Astrocyte of the hippocampus (primary cell): ENCODE data around the gene ADRB2.

Source experiments
- DNase-seq: peaks from one replicate; pipeline ENCODE4 v3.0.0; 2011; ENCODE audit warnings: low read depth, low spot score

ADRB2 gene

GRCh38 chr5:148805326-148806290 lies 20.8 kb upstream of the ADRB2 start:
- DNase-seq: peak; percentile 58

DNA sequence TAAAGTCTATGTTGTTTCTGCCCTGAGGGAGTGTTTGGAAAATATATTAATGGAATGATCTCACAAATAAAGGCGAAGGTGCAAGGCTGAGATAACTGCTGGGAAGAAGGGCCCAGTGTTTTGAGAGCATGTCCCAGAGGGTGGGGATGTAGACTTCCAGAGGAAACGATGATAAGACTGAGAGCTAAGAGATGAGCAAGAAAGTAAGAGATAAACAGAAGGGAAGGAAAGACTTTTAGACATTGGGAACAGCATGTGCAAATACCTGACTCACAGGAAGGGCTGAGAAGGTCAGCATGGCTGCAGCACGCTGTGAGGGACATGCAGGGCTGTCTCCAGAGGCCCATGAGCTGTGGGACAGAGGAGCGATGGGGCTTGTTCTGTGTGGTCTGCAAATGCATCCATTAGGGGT lies 19.9 kb upstream of the ADRB2 start:
- no peak for DNase-seq

DNA sequence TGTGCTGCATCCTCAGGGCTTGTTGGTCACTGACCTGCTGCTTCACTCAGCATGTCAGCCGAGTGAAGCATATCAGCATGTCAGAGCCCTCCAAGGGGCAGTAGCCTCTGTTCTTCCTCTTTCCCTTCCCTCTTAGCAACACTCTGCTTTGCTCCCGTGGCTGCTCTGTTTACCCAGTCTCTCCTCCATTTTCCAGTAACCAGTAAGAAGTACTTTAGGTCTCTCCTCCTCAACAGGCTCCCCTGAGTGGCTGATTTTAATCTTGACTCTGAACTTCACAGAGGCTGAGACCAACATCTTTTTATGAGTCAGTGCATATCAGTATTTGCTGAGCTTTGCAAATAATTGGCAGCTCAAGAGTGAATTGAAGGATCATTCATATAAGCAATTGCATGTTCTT lies 18.6 kb upstream of the ADRB2 start:
- no peak for DNase-seq

DNA sequence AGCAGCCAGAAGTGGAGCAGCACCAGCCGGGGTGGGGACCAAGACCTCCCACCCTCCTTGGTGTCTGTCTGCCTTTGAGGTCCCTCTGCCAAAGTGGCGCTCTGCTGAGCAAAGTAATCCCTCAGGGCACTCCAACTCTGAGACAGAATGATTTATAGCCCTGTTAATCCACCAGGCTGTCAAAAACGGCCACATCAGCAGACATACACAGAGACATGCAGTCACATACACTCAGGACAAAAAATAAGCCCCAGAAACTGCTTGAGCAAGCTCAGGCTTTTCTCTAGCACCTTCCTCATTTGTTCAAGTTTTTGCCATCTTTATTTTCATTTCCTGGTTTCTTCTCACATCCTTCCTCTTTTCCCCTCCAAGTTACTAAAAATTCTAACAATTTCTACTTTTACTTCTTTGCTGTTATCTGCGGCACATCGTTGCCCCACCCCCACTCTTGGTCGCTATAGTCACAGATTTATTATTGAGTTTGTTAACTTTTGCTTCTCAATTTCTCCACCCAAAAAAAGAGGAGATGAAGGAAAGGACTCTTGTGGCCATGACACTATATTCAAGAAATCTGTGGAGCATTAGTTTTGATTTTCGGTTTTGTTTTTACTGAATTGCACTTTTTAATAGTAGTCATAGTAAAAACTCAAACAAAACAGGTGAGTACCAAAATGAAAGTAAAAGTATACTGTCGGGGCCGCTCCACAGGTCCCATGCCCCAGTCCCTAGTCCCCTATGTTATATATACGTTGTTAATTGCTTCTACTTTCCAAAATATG lies 17.4 kb upstream of the ADRB2 start:
- DNase-seq: no peak

GRCh38 chr5:148809781-148810524 lies 16.5 kb upstream of the ADRB2 start:
- no peak for DNase-seq

- no peak for DNase-seq
Measured at GRCh38 chr5:148810823-148811222, 15.6 kb upstream of the ADRB2 start.

DNA sequence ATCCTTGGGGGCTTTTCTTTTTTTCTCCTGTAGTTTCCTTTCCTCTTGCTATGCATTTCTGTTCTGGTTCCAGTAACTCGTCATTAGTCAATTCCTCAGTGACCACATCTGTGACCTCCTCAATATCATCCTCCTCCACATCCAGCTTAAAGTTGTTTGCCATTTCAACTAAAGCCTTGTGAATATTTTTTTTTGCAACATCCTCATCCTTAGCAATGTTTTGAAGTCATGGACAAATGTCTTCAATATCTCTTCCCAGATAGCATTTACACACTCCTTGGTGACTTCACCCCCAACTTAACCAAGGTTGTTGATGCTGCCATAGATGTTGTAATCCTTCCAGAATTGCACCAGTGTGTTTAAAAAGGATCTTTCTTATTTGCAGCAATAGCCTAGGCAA lies 14.7 kb upstream of the ADRB2 start:
- DNase-seq: no peak

DNA sequence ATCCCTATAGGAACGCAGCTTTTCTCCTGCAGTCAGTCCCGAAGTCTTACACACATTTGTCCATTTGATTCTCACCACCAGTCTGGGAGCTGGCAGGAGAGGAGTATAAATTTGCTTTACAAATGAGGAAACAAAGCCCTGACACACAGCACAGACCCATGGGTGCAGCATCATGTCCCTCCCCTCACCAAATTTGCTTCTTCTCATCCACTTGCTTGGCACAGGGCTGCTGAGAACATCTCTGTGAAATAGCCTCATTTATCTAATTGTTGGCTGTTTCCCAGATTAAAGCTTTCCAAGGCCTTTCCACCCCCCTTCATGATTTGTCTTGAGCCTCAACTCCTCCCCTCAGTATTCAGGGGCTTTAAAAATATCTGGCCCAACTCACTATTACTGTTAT lies 11.3 kb upstream of the ADRB2 start:
- no peak for DNase-seq

DNA sequence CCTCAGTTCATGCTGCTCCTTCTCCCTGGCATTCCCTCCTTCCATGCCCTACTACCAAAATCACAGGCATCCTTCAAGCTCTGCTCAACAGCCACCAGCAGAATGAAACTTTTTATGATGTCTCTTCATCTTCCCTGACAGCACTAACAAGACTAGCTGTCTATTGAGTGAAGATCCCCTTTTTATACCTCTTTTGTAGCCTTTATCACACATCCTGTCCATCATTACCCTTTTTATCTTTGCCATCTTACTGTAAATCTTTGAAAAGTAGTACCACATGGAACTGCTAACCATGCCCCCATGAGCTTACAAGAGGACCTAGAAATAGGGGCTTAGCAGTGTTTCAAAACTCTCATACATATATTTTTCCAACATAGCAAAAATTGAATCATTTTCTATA lies 10.8 kb upstream of the ADRB2 start:
- DNase-seq: no peak

DNA sequence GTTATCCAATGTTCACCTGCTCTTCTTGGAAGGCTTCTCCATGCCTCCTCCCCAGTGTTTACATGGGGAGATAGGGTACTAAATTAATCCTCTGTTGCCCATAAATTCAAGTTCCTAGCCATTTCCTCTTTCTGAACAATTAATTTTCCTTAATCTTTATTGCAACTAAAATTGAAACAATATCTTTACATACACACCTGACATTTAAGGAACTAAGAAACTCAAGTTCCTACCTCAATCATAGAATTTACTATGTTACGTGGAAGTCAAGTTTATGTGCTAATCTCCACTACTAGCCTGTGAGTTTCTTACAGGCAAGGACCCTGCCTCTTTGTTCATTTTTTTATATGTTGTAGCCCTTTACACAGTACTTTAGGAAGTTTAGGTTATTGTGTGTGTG lies 10.1 kb upstream of the ADRB2 start:
- DNase-seq: no peak

DNA sequence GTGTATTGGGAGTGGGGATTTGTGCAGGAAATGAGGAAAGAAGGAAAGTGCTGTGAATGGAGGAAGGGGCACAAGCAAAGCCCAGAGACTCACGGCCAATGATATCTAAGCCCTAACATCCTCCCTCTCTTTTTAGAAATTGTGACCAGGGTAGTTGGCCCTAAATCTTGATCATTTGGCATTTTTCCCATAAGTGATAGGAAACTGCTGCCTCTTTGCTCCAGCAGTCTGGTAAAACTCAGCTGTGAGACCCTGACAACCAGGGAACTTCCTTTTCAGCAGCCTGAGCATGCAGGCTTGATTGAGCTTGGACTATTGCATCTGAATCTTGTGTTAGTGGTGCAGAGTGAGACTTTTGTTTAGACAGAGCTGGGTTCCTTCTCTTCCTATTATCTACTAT lies 9.6 kb upstream of the ADRB2 start:
- DNase-seq: no peak

DNA sequence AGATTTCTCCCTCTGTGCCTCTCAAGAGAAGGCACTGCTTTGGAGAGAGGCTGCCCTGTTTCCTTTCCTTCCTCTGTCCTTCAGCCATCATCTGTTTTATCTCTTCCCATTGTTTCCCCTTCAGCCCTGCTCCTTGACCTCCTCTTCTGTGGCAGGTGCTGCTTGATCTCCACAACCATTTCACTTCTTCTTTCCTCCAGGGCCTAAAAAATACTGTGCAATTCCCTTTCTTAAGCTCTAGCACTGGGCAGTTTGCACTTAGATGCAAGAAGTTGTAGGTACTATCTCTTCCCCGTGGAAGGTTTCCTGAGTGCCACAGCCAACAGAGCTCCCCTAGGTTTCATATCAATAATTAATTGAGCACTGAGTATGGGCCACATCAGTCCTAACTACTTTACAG lies 8.8 kb upstream of the ADRB2 start:
- DNase-seq: no peak

- peak; percentile 51 for DNase-seq
Measured at GRCh38 chr5:148820461-148821395, 5.7 kb upstream of the ADRB2 start.

DNA sequence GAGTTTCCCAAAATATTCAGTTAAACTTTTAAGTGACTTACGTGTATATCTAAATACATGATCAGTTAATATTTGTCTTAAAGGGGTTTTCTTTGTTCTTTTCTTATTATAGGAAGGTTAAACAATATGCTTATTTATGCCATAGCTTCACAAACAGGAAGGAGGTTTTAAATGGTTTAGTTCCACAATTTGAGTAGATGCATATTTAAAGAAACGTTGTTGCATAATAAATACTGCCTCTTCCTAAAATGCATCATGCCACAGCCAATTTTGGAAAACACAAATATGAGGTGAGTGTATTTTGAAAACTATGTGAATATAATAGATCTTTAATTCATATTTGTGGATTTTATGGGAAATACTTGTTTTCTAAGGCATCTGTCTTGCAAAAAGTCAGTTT lies 2.5 kb upstream of the ADRB2 start:
- DNase-seq: no peak

DNA sequence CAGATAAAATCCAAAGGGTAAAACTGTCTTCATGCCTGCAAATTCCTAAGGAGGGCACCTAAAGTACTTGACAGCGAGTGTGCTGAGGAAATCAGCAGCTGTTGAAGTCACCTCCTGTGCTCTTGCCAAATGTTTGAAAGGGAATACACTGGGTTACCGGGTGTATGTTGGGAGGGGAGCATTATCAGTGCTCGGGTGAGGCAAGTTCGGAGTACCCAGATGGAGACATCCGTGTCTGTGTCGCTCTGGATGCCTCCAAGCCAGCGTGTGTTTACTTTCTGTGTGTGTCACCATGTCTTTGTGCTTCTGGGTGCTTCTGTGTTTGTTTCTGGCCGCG lies 727 bp upstream of the ADRB2 start:
- DNase-seq: no peak

DNA sequence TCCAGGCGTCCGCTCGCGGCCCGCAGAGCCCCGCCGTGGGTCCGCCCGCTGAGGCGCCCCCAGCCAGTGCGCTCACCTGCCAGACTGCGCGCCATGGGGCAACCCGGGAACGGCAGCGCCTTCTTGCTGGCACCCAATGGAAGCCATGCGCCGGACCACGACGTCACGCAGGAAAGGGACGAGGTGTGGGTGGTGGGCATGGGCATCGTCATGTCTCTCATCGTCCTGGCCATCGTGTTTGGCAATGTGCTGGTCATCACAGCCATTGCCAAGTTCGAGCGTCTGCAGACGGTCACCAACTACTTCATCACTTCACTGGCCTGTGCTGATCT lies 294 bp downstream of the ADRB2 start:
- DNase-seq: no peak

DNA sequence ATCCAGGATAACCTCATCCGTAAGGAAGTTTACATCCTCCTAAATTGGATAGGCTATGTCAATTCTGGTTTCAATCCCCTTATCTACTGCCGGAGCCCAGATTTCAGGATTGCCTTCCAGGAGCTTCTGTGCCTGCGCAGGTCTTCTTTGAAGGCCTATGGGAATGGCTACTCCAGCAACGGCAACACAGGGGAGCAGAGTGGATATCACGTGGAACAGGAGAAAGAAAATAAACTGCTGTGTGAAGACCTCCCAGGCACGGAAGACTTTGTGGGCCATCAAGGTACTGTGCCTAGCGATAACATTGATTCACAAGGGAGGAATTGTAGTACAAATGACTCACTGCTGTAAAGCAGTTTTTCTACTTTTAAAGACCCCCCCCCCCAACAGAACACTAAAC lies 1.3 kb downstream of the ADRB2 start:
- peak; percentile 26 for DNase-seq

DNA sequence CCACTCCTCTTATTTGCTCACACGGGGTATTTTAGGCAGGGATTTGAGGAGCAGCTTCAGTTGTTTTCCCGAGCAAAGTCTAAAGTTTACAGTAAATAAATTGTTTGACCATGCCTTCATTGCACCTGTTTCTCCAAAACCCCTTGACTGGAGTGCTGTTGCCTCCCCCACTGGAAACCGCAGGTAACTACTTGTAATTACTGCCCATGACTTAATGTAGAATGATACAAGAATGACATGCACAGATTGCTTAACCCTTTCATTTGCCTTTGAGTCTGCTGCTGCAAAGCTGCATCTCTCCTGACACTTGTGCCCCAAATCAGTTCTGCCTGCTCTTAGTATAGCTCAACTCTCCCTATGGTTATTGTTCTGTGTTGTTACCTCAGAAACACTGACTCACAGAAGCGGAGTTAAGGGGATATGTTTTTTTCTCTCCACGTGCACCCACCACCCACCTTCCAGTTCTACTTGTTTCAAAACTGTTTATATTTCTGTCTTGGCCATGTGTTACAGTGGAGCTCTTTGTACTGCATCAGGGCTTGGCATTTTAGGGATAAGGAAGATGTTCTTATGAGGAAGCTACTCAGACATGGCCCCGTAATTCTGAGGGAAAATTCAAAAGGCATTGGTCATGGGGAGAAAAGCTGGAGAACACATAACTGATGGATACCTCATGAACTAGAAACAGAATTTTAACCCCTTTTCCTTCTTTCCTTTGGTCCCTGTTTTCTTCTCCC lies 2.3 kb downstream of the ADRB2 start:
- DNase-seq: peak; percentile 28

DNA sequence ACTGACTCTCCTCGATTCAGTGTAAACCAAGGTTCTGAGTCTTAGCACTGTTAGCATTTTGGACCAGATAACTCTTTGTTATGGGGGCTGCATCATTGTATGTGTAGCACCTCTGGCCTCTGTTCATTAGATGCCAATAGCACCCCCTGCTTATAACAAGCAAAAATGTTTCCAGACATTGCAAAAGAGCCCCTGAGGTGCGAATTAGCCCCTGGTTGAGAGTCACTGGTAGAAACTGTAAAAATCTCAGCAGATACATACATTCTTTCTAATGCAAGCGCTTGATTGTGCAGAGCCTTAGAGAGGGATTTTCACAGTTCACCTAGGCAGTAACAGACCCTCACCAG lies 2.8 kb downstream of the ADRB2 start:
- no peak for DNase-seq

- DNase-seq: no peak
Measured at GRCh38 chr5:148829734-148830133, 3.3 kb downstream of the ADRB2 start.

- DNase-seq: no peak
Measured at GRCh38 chr5:148830211-148830610, 3.8 kb downstream of the ADRB2 start.
